Liver (tissue), 9 donors: ENCODE results near the gene DCAF11. TPM values are rescaled to one million over a fixed set of nuclear protein-coding genes. Genes with fewer than 3 reads are reported as not detected.
A peak's percentile ranks its signal among the peaks of the same experiment; 100 is the strongest.

ENCODE experiments used
- DNase-seq: peaks from one replicate; pipeline ENCODE4 v3.0.0-alpha.2; 2017; ENCODE audit warnings: low spot score
- H3K27ac ChIP-seq, 2 donors: one replicate each; pipeline ENCODE4 v1.7.0; 2013; ENCODE audit warnings: inconsistent platforms in 2 of 2, low read length in 2 of 2, control low read depth in 1 of 2, low read depth in 1 of 2, mild to moderate bottlenecking in 1 of 2
- H3K27me3 ChIP-seq, 4 donors: one replicate each; pipeline versions ENCODE4 v1.6.1 to v1.7.0; 2013; ENCODE audit warnings: low read length in 3 of 4, inconsistent platforms in 1 of 4, mild to moderate bottlenecking in 1 of 4, moderate library complexity in 1 of 4; ENCODE audit not compliant: control insufficient read depth in 4 of 4, insufficient read depth in 4 of 4
- H3K36me3 ChIP-seq, 4 donors: one replicate each; pipeline versions ENCODE4 v1.6.1 to v1.7.0; 2013; ENCODE audit warnings: low read length in 3 of 4, mild to moderate bottlenecking in 3 of 4, low read depth in 1 of 4, moderate library complexity in 1 of 4; ENCODE audit not compliant: control insufficient read depth in 4 of 4, insufficient read depth in 3 of 4
- H3K4me1 ChIP-seq, 4 donors: one replicate each; pipeline versions ENCODE4 v1.6.1 to v1.7.0; 2013; ENCODE audit warnings: low read length in 3 of 4, mild to moderate bottlenecking in 3 of 4, moderate library complexity in 1 of 4; ENCODE audit not compliant: control insufficient read depth in 4 of 4, insufficient read depth in 4 of 4
- H3K4me3 ChIP-seq, 3 donors: one replicate each; pipeline versions ENCODE4 v1.6.1 to v1.7.0; 2013; ENCODE audit warnings: low read length in 3 of 3, control low read depth in 1 of 3, low read depth in 1 of 3, mild to moderate bottlenecking in 1 of 3
- H3K9ac ChIP-seq, 2 donors: one replicate each; pipeline ENCODE4 v1.7.0; 2013; ENCODE audit warnings: low read length in 2 of 2, mild to moderate bottlenecking in 2 of 2, moderate library complexity in 2 of 2, control low read depth in 1 of 2, low read depth in 1 of 2
- H3K9me3 ChIP-seq, 4 donors: one replicate each; pipeline versions ENCODE4 v1.6.1 to v1.7.0; 2013; ENCODE audit warnings: low read length in 3 of 4; ENCODE audit not compliant: control insufficient read depth in 4 of 4
- FOXA2 ChIP-seq: IDR thresholded peaks from 2 replicates; pipeline ENCODE4 v1.6.1; 2016; ENCODE audit warnings: antibody characterized with exemption
- GABPA ChIP-seq, 2 donors: IDR thresholded peaks in 1 of 2; conservative IDR thresholded peaks in 1 of 2; 2 replicates each; pipeline ENCODE4 v1.6.1; 2016; ENCODE audit warnings: antibody characterized with exemption in 2 of 2, mild to moderate bottlenecking in 1 of 2, moderate library complexity in 1 of 2
- HNF4G ChIP-seq: IDR thresholded peaks from 2 replicates; pipeline ENCODE4 v1.6.1; 2016; ENCODE audit warnings: antibody characterized with exemption
- JUND ChIP-seq, 2 donors: IDR thresholded peaks; 2 replicates each; pipeline ENCODE4 v1.6.1; 2016; ENCODE audit warnings: antibody characterized with exemption in 2 of 2
- NR2F2 ChIP-seq: IDR thresholded peaks from 2 replicates; pipeline ENCODE4 v1.6.1; 2016; ENCODE audit warnings: antibody characterized with exemption
- RXRA ChIP-seq, 2 donors: IDR thresholded peaks; 2 replicates each; pipeline ENCODE4 v1.6.1; 2017 to 2018; ENCODE audit warnings: antibody characterized with exemption in 2 of 2, mild to moderate bottlenecking in 1 of 2
- SP1 ChIP-seq: IDR thresholded peaks from 2 replicates; pipeline ENCODE4 v1.6.1; 2018; ENCODE audit warnings: antibody characterized with exemption, mild to moderate bottlenecking
- TAF1 ChIP-seq: conservative IDR thresholded peaks from 2 replicates; pipeline ENCODE4 v1.6.1; 2016; ENCODE audit warnings: antibody characterized with exemption, mild to moderate bottlenecking
- YY1 ChIP-seq: IDR thresholded peaks from 2 replicates; pipeline ENCODE4 v1.6.1; 2016; ENCODE audit warnings: antibody characterized with exemption, mild to moderate bottlenecking
- WGBS: extraction: QIAGEN DNeasy Blood & Tissue Kit; methylation state at CpG from one replicate; pipeline ENCODE4 v1.1.7; 2013; 5-methylcytosine and 5-hydroxymethylcytosine counted together
- polyA plus RNA-seq, 2 donors: library from polyadenylated mRNA; stranded (reverse) in 1 of 2; unstranded in 1 of 2; fragments of 200-250 nt in 1 of 2; fragments of >200 nt in 1 of 2; fragmentation: Nextera tagmentation in 1 of 2; extraction: Ambion mirVana in 1 of 2; gene quantifications; one replicate each; pipeline versions ENCODE4 v1.2.1 to v1.2.3, GENCODE V29; 2013 to 2015
- total RNA-seq, 2 donors: library from RNA; depleted of rRNA; stranded (reverse); fragments of >200 nt; gene quantifications; one replicate each; pipeline ENCODE4 v1.2.3, GENCODE V29; 2014
- TF ChIP-seq, protein P1 (sequence below): IDR thresholded peaks from 2 replicates; pipeline ENCODE4 v1.6.1; 2016; ENCODE audit warnings: antibody characterized with exemption, mild to moderate bottlenecking
- TF ChIP-seq, protein P2 (sequence below): IDR thresholded peaks from 2 replicates; pipeline ENCODE4 v1.6.1; 2016; ENCODE audit warnings: antibody characterized with exemption
- donor health status: healthy.
- donor health status: healthy.
- donor health status: healthy.
- donor health status: healthy.
- donor health status: healthy.

DCAF11 gene
- total and polyA plus RNA-seq, 4 donors: 30.1 to 312 (median 167) TPM

DNA sequence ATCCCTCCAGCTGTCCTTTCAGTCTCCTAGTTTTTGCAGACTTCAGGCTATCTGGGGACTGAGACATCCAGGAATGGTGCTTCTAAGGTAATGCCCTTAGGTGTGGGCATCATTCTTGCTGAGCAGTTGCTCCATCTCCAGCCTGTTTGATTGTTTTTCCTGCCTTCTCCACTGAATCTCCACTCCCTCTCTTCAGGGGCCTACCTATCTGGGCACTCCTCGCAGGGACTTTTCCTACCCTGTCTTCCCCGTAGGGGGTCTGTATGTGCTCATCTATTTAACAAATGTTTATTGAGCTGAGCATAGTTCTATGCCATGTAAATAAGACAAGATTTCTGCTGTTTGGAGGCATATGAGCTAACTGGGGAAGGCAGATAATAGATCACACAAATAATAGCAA lies 18.4 kb downstream of the DCAF11 start:
- WGBS: 97% methylated on average over 2 of the region's 2 CpGs

DNA sequence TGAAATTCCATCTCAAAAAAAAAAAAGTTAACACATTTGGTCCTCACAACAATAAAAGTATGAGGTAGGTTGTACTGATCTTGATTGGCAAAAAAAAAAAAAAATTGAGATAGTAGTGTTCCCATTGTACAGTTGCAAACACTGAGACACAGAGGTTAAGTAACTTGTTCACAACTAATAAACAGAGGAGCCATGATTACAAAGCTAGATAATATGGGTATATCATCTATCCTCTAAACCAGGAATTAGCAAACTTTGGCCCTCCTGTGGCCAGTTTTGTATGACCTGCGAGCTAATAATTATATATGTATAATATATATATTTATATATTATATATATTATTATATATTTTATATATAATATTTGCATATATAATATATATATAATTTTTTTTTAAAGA lies 19.2 kb downstream of the DCAF11 start:
- TF ChIP-seq FOXA2: no peak
- no peak for TF ChIP-seq HNF4G
- TF ChIP-seq GABPA (IDR thresholded peaks at IDR 0.05 in 1 of 2, conservative IDR thresholded peaks at IDR 0.05 in 1 of 2): no peak
- no peak for TF ChIP-seq JUND (IDR thresholded peaks at IDR 0.05)
- TF ChIP-seq TAF1: no peak
- TF ChIP-seq, protein P1, sequence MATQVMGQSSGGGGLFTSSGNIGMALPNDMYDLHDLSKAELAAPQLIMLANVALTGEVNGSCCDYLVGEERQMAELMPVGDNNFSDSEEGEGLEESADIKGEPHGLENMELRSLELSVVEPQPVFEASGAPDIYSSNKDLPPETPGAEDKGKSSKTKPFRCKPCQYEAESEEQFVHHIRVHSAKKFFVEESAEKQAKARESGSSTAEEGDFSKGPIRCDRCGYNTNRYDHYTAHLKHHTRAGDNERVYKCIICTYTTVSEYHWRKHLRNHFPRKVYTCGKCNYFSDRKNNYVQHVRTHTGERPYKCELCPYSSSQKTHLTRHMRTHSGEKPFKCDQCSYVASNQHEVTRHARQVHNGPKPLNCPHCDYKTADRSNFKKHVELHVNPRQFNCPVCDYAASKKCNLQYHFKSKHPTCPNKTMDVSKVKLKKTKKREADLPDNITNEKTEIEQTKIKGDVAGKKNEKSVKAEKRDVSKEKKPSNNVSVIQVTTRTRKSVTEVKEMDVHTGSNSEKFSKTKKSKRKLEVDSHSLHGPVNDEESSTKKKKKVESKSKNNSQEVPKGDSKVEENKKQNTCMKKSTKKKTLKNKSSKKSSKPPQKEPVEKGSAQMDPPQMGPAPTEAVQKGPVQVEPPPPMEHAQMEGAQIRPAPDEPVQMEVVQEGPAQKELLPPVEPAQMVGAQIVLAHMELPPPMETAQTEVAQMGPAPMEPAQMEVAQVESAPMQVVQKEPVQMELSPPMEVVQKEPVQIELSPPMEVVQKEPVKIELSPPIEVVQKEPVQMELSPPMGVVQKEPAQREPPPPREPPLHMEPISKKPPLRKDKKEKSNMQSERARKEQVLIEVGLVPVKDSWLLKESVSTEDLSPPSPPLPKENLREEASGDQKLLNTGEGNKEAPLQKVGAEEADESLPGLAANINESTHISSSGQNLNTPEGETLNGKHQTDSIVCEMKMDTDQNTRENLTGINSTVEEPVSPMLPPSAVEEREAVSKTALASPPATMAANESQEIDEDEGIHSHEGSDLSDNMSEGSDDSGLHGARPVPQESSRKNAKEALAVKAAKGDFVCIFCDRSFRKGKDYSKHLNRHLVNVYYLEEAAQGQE: no peak
- H3K4me1 ChIP-seq: peaks cover 10 to 56% (median 43%) of the 10 kb centered on the region in 4 donors
- no peak overlapping the region for H3K27ac ChIP-seq
- no peaks in the 10 kb centered on the region for H3K9me3 ChIP-seq
- H3K9ac ChIP-seq: no peak overlapping the region
- H3K27me3 ChIP-seq: no peaks in the 10 kb centered on the region
- DNase-seq: no peak
- peaks cover 2 to 12% (median 10%) of the 10 kb centered on the region in 4 donors for H3K36me3 ChIP-seq
- 97% methylated on average over 1 of the region's 1 CpG for WGBS
- H3K4me3 ChIP-seq: no peak overlapping the region

More for the DNA sequence above, 18.4 kb downstream of the DCAF11 start:
- Histone ChIP-seq H3K9ac (no peak overlapping the region), H3K27me3 (no peaks in the 10 kb centered on the region), H3K36me3 (peaks cover 0 to 5% (median 4%) of the 10 kb centered on the region in 4 donors), H3K4me1 (peaks cover 10 to 55% (median 43%) of the 10 kb centered on the region in 4 donors), H3K4me3 (no peak overlapping the region), H3K9me3 (no peaks in the 10 kb centered on the region), H3K27ac (no peak overlapping the region)
- no peak for DNase-seq
- TF ChIP-seq, protein P1: no peak
- TF ChIP-seq RXRA (IDR thresholded peaks at IDR 0.05): no peak
- TF ChIP-seq YY1: no peak

DNA sequence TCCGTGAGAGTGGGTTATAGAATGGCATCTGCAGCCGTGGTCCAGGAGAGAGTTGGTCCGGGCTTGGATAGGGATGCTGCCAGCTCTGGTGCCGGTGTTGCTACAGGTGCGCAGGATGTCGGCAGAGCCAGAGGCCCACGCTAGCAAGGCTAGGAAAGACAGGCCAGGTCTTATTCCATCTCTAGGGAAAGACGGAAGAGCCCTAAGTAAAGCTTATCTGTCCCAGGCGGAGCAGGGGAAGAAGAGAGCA lies 20.9 kb downstream of the DCAF11 start:
- Histone ChIP-seq H3K27ac (peak overlapping the region; percentile 62 to 94), H3K4me3 (peak overlapping the region; percentile 38 to 89 (median 55)), H3K9me3 (no peaks in the 10 kb centered on the region), H3K27me3 (no peaks in the 10 kb centered on the region), H3K36me3 (peaks cover 2 to 16% (median 13%) of the 10 kb centered on the region in 4 donors), H3K9ac (peak overlapping the region in 1 of 2 donors; percentile 59), H3K4me1 (peaks cover 10 to 56% (median 45%) of the 10 kb centered on the region in 4 donors)
- no peak for DNase-seq
- WGBS: 4% methylated on average over 9 of the region's 9 CpGs
- TF ChIP-seq GABPA (IDR thresholded peaks at IDR 0.05 in 1 of 2, conservative IDR thresholded peaks at IDR 0.05 in 1 of 2) (no peak), YY1 (no peak), NR2F2 (no peak), JUND (IDR thresholded peaks at IDR 0.05) (no peak), SP1 (no peak)
- TF ChIP-seq, protein P1: no peak
- TF ChIP-seq, protein P2, sequence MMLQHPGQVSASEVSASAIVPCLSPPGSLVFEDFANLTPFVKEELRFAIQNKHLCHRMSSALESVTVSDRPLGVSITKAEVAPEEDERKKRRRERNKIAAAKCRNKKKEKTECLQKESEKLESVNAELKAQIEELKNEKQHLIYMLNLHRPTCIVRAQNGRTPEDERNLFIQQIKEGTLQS: no peak
